CD4-positive, alpha-beta memory T cell (primary cell): ENCODE data around the gene SIN3A. TPM values are rescaled to one million over a fixed set of nuclear protein-coding genes. Genes with fewer than 3 reads are reported as not detected.

Experiments
- CTCF ChIA-PET: fragments of 350-600 bp; sonication (Branson Sonifier 250); formaldehyde crosslinking; loops from one replicate; lab custom pipeline; 2021; ENCODE audit warnings: inconsistent platforms; ENCODE audit not compliant: partially characterized antibody; lab: Charles Lee
- POLR2A ChIA-PET: fragments of 350-600 bp; sonication (Branson Sonifier 250); formaldehyde crosslinking; loops from one replicate; lab custom pipeline; 2021; ENCODE audit not compliant: partially characterized antibody; lab: Charles Lee
- DNase-seq, 5 donors: peaks; one replicate each; pipeline versions ENCODE4 v3.0.0 to v3.0.0-alpha.2; 2020 to 2022; ENCODE audit warnings: mixed read lengths in 1 of 5
- H3K27ac ChIP-seq: one replicate; pipeline ENCODE4 v1.7.0; 2013; ENCODE audit warnings: low read depth, low read length
- H3K27me3 ChIP-seq: 2 replicates; pipeline ENCODE4 v1.7.0; 2013; ENCODE audit warnings: mild to moderate bottlenecking, low read length, moderate library complexity; ENCODE audit not compliant: insufficient read depth
- H3K36me3 ChIP-seq: 2 replicates; pipeline ENCODE4 v1.7.0; 2013; ENCODE audit warnings: mild to moderate bottlenecking, low read length, moderate library complexity; ENCODE audit not compliant: insufficient read depth
- H3K4me1 ChIP-seq: 2 replicates; pipeline ENCODE4 v1.7.0; 2013; ENCODE audit warnings: mild to moderate bottlenecking, low read length, moderate library complexity; ENCODE audit not compliant: insufficient read depth
- H3K4me3 ChIP-seq, 2 donors: one replicate each; pipeline ENCODE4 v1.7.0; 2013; ENCODE audit warnings: low read length in 2 of 2, mild to moderate bottlenecking in 1 of 2
- H3K9me3 ChIP-seq, 2 donors: one replicate each; pipeline ENCODE4 v1.7.0; 2013; ENCODE audit warnings: low read length in 2 of 2, control low read depth in 1 of 2; ENCODE audit not compliant: control insufficient read depth in 1 of 2
- H3K27ac Mint-ChIP-seq, 7 donors: one replicate each; pipeline ENCODE4 v1.8.0; 2020 to 2021; ENCODE audit warnings: mixed read lengths in 7 of 7, mild to moderate bottlenecking in 6 of 7, inconsistent platforms in 3 of 7, moderate library complexity in 3 of 7
- H3K27me3 Mint-ChIP-seq, 2 donors: one replicate each; pipeline ENCODE4 v1.8.0; 2020 to 2021; ENCODE audit warnings: mixed read lengths in 2 of 2
- H3K36me3 Mint-ChIP-seq, 2 donors: one replicate each; pipeline ENCODE4 v1.8.0; 2020 to 2021; ENCODE audit warnings: mixed read lengths in 2 of 2, inconsistent platforms in 1 of 2, mild to moderate bottlenecking in 1 of 2
- H3K4me1 Mint-ChIP-seq, 4 donors: one replicate each; pipeline ENCODE4 v1.8.0; 2020 to 2021; ENCODE audit warnings: mixed read lengths in 4 of 4, mild to moderate bottlenecking in 1 of 4
- H3K4me3 Mint-ChIP-seq, 8 donors: one replicate each; pipeline ENCODE4 v1.8.0; 2020 to 2021; ENCODE audit warnings: mixed read lengths in 8 of 8, mild to moderate bottlenecking in 7 of 8, moderate library complexity in 6 of 8, inconsistent platforms in 3 of 8
- H3K9me3 Mint-ChIP-seq, 8 donors: one replicate each; pipeline ENCODE4 v1.8.0; 2020 to 2021; ENCODE audit warnings: mixed read lengths in 8 of 8, mild to moderate bottlenecking in 5 of 8, inconsistent platforms in 3 of 8, moderate library complexity in 1 of 8
- intact Hi-C: fragments of 100-400 bp; cut with micrococcal nuclease; formaldehyde crosslinking; loops from one replicate; pipeline ENCODE4 v1.15.1; 2023
- polyA plus RNA-seq, 2 donors: library from polyadenylated mRNA; unstranded; fragments of 300-500 nt; fragmentation: Illumina TruSeq; gene quantifications; one replicate each; pipeline ENCODE4 v1.2.3, GENCODE V29; 2021
- total RNA-seq, 2 experiments: library from RNA; stranded (reverse); gene quantifications; one replicate each; pipeline ENCODE4 v1.2.3, GENCODE V29; 2021

Gene SIN3A
- total and polyA plus RNA-seq, 4 experiments from 2014 or later, result 7.0 to 134 (median 77.1) TPM

GRCh38 chr15:75360856-75361255 lies 90.6 kb downstream of the SIN3A start:
- Histone ChIP-seq H3K9me3 (no peaks in the 10 kb centered on the region), H3K27me3 (no peaks in the 10 kb centered on the region), H3K4me1 (no peaks in the 10 kb centered on the region), H3K4me3 (no peak overlapping the region), H3K36me3 (peaks cover 64% of the 10 kb centered on the region), H3K27ac (no peak overlapping the region)
- ChIA-PET POLR2A (no interaction called here), CTCF (no interaction called here)
- Mint-ChIP-seq H3K4me3 (no peak overlapping the region), H3K27me3 (no peaks in the 10 kb centered on the region), H3K36me3 (peaks cover 19 to 51% of the 10 kb centered on the region in 2 donors), H3K9me3 (no peaks in the 10 kb centered on the region), H3K27ac (peak overlapping the region in 1 of 7 donors; percentile 17), H3K4me1 (peaks cover 0 to 4% (median 0%) of the 10 kb centered on the region in 4 donors)
- no peak for DNase-seq
- intact Hi-C loops, result loop anchor here (10.0 kb wide), 1 partner anchor 336 kb away; the partner anchor contains the start of gene PPCDC

- CTCF ChIA-PET, result no interaction called here
- Histone ChIP-seq H3K4me3 (no peak overlapping the region), H3K9me3 (no peaks in the 10 kb centered on the region), H3K4me1 (no peaks in the 10 kb centered on the region), H3K27me3 (no peaks in the 10 kb centered on the region), H3K36me3 (peaks cover 62% of the 10 kb centered on the region), H3K27ac (no peak overlapping the region)
- no peaks in the 10 kb centered on the region for H3K27me3 Mint-ChIP-seq
- H3K36me3 Mint-ChIP-seq, result peaks cover 15 to 50% of the 10 kb centered on the region in 2 donors
- POLR2A ChIA-PET, result interaction anchor here (0.5 kb wide), 1 partner anchor 13 kb away, joined by 3 read pairs; the partner anchor contains the start of gene NEIL1
- H3K27ac Mint-ChIP-seq, result peak overlapping the region in 5 of 7 donors; percentile 16 to 90 (median 27)
- DNase-seq, result no peak
- no peaks in the 10 kb centered on the region for H3K9me3 Mint-ChIP-seq
- H3K4me3 Mint-ChIP-seq, result no peak overlapping the region
- peaks cover 0 to 4% (median 0%) of the 10 kb centered on the region in 4 donors for H3K4me1 Mint-ChIP-seq
- intact Hi-C loops, result loop anchor here (10.0 kb wide), 1 partner anchor 336 kb away; the partner anchor contains the start of gene PPCDC
Measured at GRCh38 chr15:75360391-75360790, 91.1 kb downstream of the SIN3A start.

GRCh38 chr15:75359537-75360250 lies 91.8 kb downstream of the SIN3A start:
- Histone ChIP-seq H3K4me1 (no peaks in the 10 kb centered on the region), H3K4me3 (no peak overlapping the region), H3K27me3 (no peaks in the 10 kb centered on the region), H3K27ac (no peak overlapping the region), H3K9me3 (no peaks in the 10 kb centered on the region), H3K36me3 (peaks cover 55% of the 10 kb centered on the region)
- Mint-ChIP-seq H3K4me3 (no peak overlapping the region), H3K4me1 (peaks cover 0 to 4% (median 0%) of the 10 kb centered on the region in 4 donors), H3K27me3 (no peaks in the 10 kb centered on the region), H3K9me3 (no peaks in the 10 kb centered on the region), H3K36me3 (peaks cover 12 to 46% of the 10 kb centered on the region in 2 donors), H3K27ac (peak overlapping the region in 2 of 7 donors; percentile 30 to 48)
- DNase-seq, result no peak
- ChIA-PET CTCF (interaction anchor here (1.6 kb wide), 1 partner anchor 8 kb away, joined by 4 read pairs; no protein-coding TSS in a partner anchor), POLR2A (interaction anchor here (0.5 kb wide), 1 partner anchor 13 kb away, joined by 3 read pairs; the partner anchor contains the start of gene NEIL1)
- intact Hi-C loops, result loop anchor here (10.0 kb wide), 1 partner anchor 335 kb away; the partner anchor contains the start of gene PPCDC

- Mint-ChIP-seq H3K27me3 (no peaks in the 10 kb centered on the region), H3K27ac (no peak overlapping the region), H3K4me1 (no peaks in the 10 kb centered on the region), H3K9me3 (no peaks in the 10 kb centered on the region), H3K4me3 (no peak overlapping the region), H3K36me3 (peaks cover 7 to 41% of the 10 kb centered on the region in 2 donors)
- no peaks in the 10 kb centered on the region for H3K27me3 ChIP-seq
- DNase-seq, result no peak
- no peaks in the 10 kb centered on the region for H3K9me3 ChIP-seq
- ChIA-PET CTCF (interaction anchor here (1.6 kb wide), 1 partner anchor 8 kb away, joined by 4 read pairs; no protein-coding TSS in a partner anchor), POLR2A (no interaction called here)
- no peak overlapping the region for H3K4me3 ChIP-seq
- intact Hi-C loops, result no loop called here
- no peaks in the 10 kb centered on the region for H3K4me1 ChIP-seq
- peaks cover 47% of the 10 kb centered on the region for H3K36me3 ChIP-seq
- H3K27ac ChIP-seq, result no peak overlapping the region
Measured at GRCh38 chr15:75358771-75359536, 92.5 kb downstream of the SIN3A start.

GRCh38 chr15:75357976-75358673 lies 93.4 kb downstream of the SIN3A start:
- Histone ChIP-seq H3K27ac (no peak overlapping the region), H3K4me3 (no peak overlapping the region), H3K9me3 (no peaks in the 10 kb centered on the region), H3K4me1 (no peaks in the 10 kb centered on the region), H3K27me3 (no peaks in the 10 kb centered on the region), H3K36me3 (peaks cover 41% of the 10 kb centered on the region)
- POLR2A ChIA-PET, result no interaction called here
- peaks cover 0 to under 1% (median 0%) of the 10 kb centered on the region in 4 donors for H3K4me1 Mint-ChIP-seq
- H3K9me3 Mint-ChIP-seq, result no peaks in the 10 kb centered on the region
- H3K27ac Mint-ChIP-seq, result peak overlapping the region in 2 of 7 donors; percentile 32 to 57
- intact Hi-C loops, result no loop called here
- peaks cover 7 to 38% of the 10 kb centered on the region in 2 donors for H3K36me3 Mint-ChIP-seq
- no peak overlapping the region for H3K4me3 Mint-ChIP-seq
- DNase-seq, result no peak
- CTCF ChIA-PET, result interaction anchor here (1.6 kb wide), 1 partner anchor 9 kb away, joined by 4 read pairs; no protein-coding TSS in a partner anchor
- H3K27me3 Mint-ChIP-seq, result no peaks in the 10 kb centered on the region

- Mint-ChIP-seq H3K9me3 (no peaks in the 10 kb centered on the region), H3K4me1 (peaks cover 0 to 1% (median 0%) of the 10 kb centered on the region in 4 donors), H3K27ac (no peak overlapping the region), H3K27me3 (no peaks in the 10 kb centered on the region), H3K4me3 (no peak overlapping the region), H3K36me3 (peaks cover 7 to 35% of the 10 kb centered on the region in 2 donors)
- H3K4me3 ChIP-seq, result no peak overlapping the region
- no peak overlapping the region for H3K27ac ChIP-seq
- intact Hi-C loops, result no loop called here
- ChIA-PET POLR2A (interaction anchor here (1.0 to 1.5 kb wide), 2 partner anchors 9 to 12 kb away, joined by 3 to 6 read pairs; partner anchors contain the start of genes MAN2C1 and NEIL1), CTCF (no interaction called here)
- peaks cover 24% of the 10 kb centered on the region for H3K36me3 ChIP-seq
- DNase-seq, result no peak
- no peaks in the 10 kb centered on the region for H3K27me3 ChIP-seq
- no peaks in the 10 kb centered on the region for H3K4me1 ChIP-seq
- H3K9me3 ChIP-seq, result no peaks in the 10 kb centered on the region
Measured at GRCh38 chr15:75356517-75356916, 95.0 kb downstream of the SIN3A start.
